PC-9 (cell line): Measurements from ENCODE around the gene ANKRD60. TPM values are rescaled to one million over a fixed set of nuclear protein-coding genes. Genes with fewer than 3 reads are reported as not detected.

Experiments used
- BruUV-seq: library from RNA; stranded (reverse); fragments of 400-500 nt; replicated peaks from 2 replicates; lab custom pipeline; 2021; lab: Mats Ljungman, UMichigan
- CTCF ChIA-PET: fragments of 300-600 bp; sonication (Branson Sonifier 250); formaldehyde crosslinking; loops from one replicate; lab custom pipeline; 2022; ENCODE audit warnings: antibody characterized with exemption; lab: Charles Lee
- POLR2A ChIA-PET: fragments of 300-600 bp; sonication (Branson Sonifier 250); formaldehyde crosslinking; loops from one replicate; lab custom pipeline; 2022; ENCODE audit warnings: antibody characterized with exemption; ENCODE audit not compliant: unreplicated experiment; lab: Charles Lee
- DNase-seq, 2 experiments: peaks; one replicate each; pipeline versions ENCODE4 v3.0.0 to v3.0.0-alpha.2; 2015 to 2022; ENCODE audit warnings: mixed read lengths in 1 of 2
- H2AFZ ChIP-seq: fragments of 200-600 bp; sonication (generic); 2 replicates; pipeline ENCODE4 v1.8.1; 2017; ENCODE audit warnings: antibody characterized with exemption
- H3F3A ChIP-seq: fragments of 200-600 bp; sonication (generic); 2 replicates; pipeline ENCODE4 v1.8.1; 2017; ENCODE audit warnings: antibody characterized with exemption, mild to moderate bottlenecking, low read depth; ENCODE audit not compliant: insufficient read depth
- H3K27ac ChIP-seq: fragments of 200-600 bp; sonication (generic); 2 replicates; pipeline ENCODE4 v1.6.1; 2016; ENCODE audit warnings: mixed run types
- H3K27me3 ChIP-seq: fragments of 200-600 bp; sonication (generic); 2 replicates; pipeline ENCODE4 v1.6.1; 2016; ENCODE audit warnings: low read depth, mixed run types; ENCODE audit not compliant: insufficient read depth
- H3K36me3 ChIP-seq: fragments of 200-600 bp; sonication (generic); 2 replicates; pipeline ENCODE4 v1.6.1; 2016; ENCODE audit warnings: low read depth, mixed run types
- H3K4me1 ChIP-seq: fragments of 200-600 bp; sonication (generic); replicated peaks from 2 replicates; pipeline ENCODE4 v1.6.1; 2016; ENCODE audit warnings: mixed run types; ENCODE audit not compliant: insufficient read depth
- H3K4me2 ChIP-seq: fragments of 200-600 bp; sonication (generic); 2 replicates; pipeline ENCODE4 v1.6.1; 2017; ENCODE audit warnings: mixed run types
- H3K4me3 ChIP-seq: fragments of 200-600 bp; sonication (generic); 2 replicates; pipeline ENCODE4 v1.6.1; 2016; ENCODE audit warnings: mixed run types
- H3K79me2 ChIP-seq: fragments of 200-600 bp; sonication (generic); 2 replicates; pipeline ENCODE4 v1.6.1; 2017; ENCODE audit warnings: low read depth, mixed run types
- H3K9me2 ChIP-seq: fragments of 200-600 bp; sonication (generic); 2 replicates; pipeline ENCODE4 v1.8.1; 2017; ENCODE audit warnings: mild to moderate bottlenecking; ENCODE audit not compliant: insufficient read depth
- H3K9me3 ChIP-seq: fragments of 200-600 bp; sonication (generic); 2 replicates; pipeline ENCODE4 v1.8.1; 2016; ENCODE audit warnings: low read depth; ENCODE audit not compliant: insufficient read depth
- H4K20me1 ChIP-seq: fragments of 200-600 bp; sonication (generic); 2 replicates; pipeline ENCODE4 v1.8.1; 2017; ENCODE audit not compliant: insufficient read depth
- EZH2 ChIP-seq: fragments of 200-600 bp; sonication (generic); IDR thresholded peaks from 2 replicates; pipeline ENCODE4 v1.8.0; 2017; ENCODE audit warnings: antibody characterized with exemption, low read depth
- intact Hi-C: fragments of 100-400 bp; cut with micrococcal nuclease; formaldehyde crosslinking; loops from one replicate; pipeline ENCODE4 v1.10.0; 2022; ENCODE audit not compliant: unreplicated experiment
- total RNA-seq: library from RNA; stranded (reverse); gene quantifications from 2 replicates; pipeline ENCODE4 v1.2.3, GENCODE V29; 2021
- TF ChIP-seq, protein P1 (sequence below): fragments of 200-600 bp; sonication (generic); conservative IDR thresholded peaks from 2 replicates; pipeline ENCODE4 v1.6.1; 2017; ENCODE audit warnings: mixed run types, antibody characterized with exemption, mild to moderate bottlenecking, moderate library complexity

ANKRD60 gene
- total RNA-seq, 1 experiment from 2014 or later, result not detected

DNA sequence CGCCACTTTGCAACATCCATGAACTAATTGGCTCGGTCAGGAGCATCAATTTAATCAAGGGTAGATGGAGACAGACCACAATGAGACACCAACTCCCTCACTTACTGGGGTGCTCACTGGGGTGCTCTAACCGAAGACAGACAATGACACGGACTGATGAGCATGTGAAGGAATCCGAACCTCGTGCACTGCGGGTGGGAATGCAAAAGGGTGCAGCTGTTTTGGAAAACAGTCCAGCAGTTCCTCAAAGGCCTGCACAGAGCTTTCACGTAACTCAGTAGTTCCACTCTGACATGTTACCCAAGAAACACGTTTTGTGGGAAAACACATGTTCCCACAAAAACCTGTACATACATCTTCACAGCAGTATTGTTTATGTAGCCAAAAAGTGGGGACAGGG, 26.8 kb downstream of the ANKRD60 start:
- Histone ChIP-seq H3K27ac (no peak overlapping the region), H4K20me1 (no peaks in the 10 kb centered on the region), H3K27me3 (no peaks in the 10 kb centered on the region), H3K4me1 (no peaks in the 10 kb centered on the region), H3F3A (no peaks in the 10 kb centered on the region), H3K9me2 (no peaks in the 10 kb centered on the region), H3K4me2 (no peak overlapping the region), H2AFZ (no peak overlapping the region), H3K9me3 (no peaks in the 10 kb centered on the region), H3K36me3 (no peaks in the 10 kb centered on the region), H3K79me2 (no peaks in the 10 kb centered on the region), H3K4me3 (no peak overlapping the region)
- POLR2A ChIA-PET, result no interaction called here
- no peak for DNase-seq
- intact Hi-C loops, result loop anchor here (10.0 kb wide), 1 partner anchor 1107 kb away; no protein-coding TSS in a partner anchor
- CTCF ChIA-PET, result no interaction called here
- BruUV-seq, result no TSS peak
- TF ChIP-seq, protein P1, sequence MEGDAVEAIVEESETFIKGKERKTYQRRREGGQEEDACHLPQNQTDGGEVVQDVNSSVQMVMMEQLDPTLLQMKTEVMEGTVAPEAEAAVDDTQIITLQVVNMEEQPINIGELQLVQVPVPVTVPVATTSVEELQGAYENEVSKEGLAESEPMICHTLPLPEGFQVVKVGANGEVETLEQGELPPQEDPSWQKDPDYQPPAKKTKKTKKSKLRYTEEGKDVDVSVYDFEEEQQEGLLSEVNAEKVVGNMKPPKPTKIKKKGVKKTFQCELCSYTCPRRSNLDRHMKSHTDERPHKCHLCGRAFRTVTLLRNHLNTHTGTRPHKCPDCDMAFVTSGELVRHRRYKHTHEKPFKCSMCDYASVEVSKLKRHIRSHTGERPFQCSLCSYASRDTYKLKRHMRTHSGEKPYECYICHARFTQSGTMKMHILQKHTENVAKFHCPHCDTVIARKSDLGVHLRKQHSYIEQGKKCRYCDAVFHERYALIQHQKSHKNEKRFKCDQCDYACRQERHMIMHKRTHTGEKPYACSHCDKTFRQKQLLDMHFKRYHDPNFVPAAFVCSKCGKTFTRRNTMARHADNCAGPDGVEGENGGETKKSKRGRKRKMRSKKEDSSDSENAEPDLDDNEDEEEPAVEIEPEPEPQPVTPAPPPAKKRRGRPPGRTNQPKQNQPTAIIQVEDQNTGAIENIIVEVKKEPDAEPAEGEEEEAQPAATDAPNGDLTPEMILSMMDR, result no peak
- TF ChIP-seq EZH2, result no peak

DNA sequence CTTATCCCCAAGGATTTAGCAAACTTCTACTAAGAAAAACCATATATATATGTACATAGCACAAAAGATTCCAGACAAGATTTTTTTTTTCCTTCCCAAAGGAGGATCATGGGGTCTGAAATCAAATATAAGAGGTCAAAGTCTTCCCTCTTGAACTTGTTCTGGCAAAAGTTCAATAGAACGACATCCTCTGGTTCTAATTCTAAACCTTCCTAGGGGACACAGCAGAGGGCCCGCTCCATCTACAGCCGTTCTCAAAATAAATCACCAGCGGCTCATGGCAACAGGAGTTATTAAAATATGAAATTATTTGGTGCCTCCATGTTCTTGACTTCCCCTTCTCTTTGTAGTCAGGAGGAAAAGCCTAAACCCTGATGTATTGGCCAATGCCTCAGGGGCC, 29.0 kb downstream of the ANKRD60 start:
- POLR2A ChIA-PET, result no interaction called here
- CTCF ChIA-PET, result no interaction called here
- H4K20me1 ChIP-seq, result no peaks in the 10 kb centered on the region
- H2AFZ ChIP-seq, result no peak overlapping the region
- no peaks in the 10 kb centered on the region for H3K9me2 ChIP-seq
- H3K4me3 ChIP-seq, result no peak overlapping the region
- no peak for TF ChIP-seq EZH2
- TF ChIP-seq, protein P1, result no peak
- no peaks in the 10 kb centered on the region for H3K36me3 ChIP-seq
- intact Hi-C loops, result no loop called here
- no peaks in the 10 kb centered on the region for H3K27me3 ChIP-seq
- no peak overlapping the region for H3K4me2 ChIP-seq
- no peak for DNase-seq
- BruUV-seq, result no TSS peak
- peaks cover 5% of the 10 kb centered on the region for H3F3A ChIP-seq
- no peaks in the 10 kb centered on the region for H3K9me3 ChIP-seq
- H3K4me1 ChIP-seq, result no peaks in the 10 kb centered on the region
- no peak overlapping the region for H3K27ac ChIP-seq
- no peaks in the 10 kb centered on the region for H3K79me2 ChIP-seq

DNA sequence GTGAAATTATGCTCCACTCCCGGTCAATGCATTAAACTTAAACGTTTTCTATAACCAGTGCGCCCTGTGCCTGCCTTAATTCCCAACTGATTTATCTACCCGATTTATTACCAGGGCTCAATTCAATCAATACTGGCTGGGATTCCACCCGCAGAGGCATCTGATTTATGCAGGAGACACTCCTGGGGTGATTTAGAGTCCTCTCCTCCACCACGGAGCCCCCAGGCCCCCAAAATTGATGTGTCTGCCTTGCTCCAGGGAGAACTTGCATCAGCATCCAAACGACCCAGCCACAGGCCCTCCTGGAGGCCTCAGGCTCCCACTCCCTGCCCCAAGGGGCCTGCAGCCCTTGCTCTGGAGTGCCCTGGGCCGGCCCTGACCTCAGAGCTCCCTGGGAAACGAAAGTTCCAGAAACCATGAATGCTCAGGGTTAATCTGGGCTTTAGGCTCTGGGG, 29.5 kb downstream of the ANKRD60 start:
- H3K27ac ChIP-seq, result no peak overlapping the region
- H3F3A ChIP-seq, result peaks cover 6% of the 10 kb centered on the region
- no peaks in the 10 kb centered on the region for H3K4me1 ChIP-seq
- H3K36me3 ChIP-seq, result no peaks in the 10 kb centered on the region
- H3K4me3 ChIP-seq, result no peak overlapping the region
- TF ChIP-seq EZH2, result no peak
- TF ChIP-seq, protein P1, result no peak
- no peak overlapping the region for H2AFZ ChIP-seq
- no peaks in the 10 kb centered on the region for H3K79me2 ChIP-seq
- no peak for DNase-seq
- CTCF ChIA-PET, result no interaction called here
- no TSS peak for BruUV-seq
- intact Hi-C loops, result no loop called here
- no peaks in the 10 kb centered on the region for H3K9me2 ChIP-seq
- no peaks in the 10 kb centered on the region for H4K20me1 ChIP-seq
- H3K9me3 ChIP-seq, result no peaks in the 10 kb centered on the region
- no peak overlapping the region for H3K4me2 ChIP-seq
- POLR2A ChIA-PET, result no interaction called here
- no peaks in the 10 kb centered on the region for H3K27me3 ChIP-seq
